HEK293 (cell line): ENCODE data around the gene ERN2.

Experiments
- BCL11A ChIP-seq: fragments of 450-650 bp; formaldehyde crosslinking; IDR thresholded peaks from 2 replicates; pipeline ENCODE4 v1.5.1; 2016; ENCODE audit warnings: low read depth, missing biosample characterization, missing genetic modification characterization
- GFI1B ChIP-seq: fragments of 450-650 bp; formaldehyde crosslinking; IDR thresholded peaks from 2 replicates; pipeline ENCODE4 v1.5.1; 2016; ENCODE audit warnings: missing biosample characterization, missing genetic modification characterization
- GLI4 ChIP-seq: fragments of 450-650 bp; formaldehyde crosslinking; IDR thresholded peaks from 2 replicates; pipeline ENCODE4 v1.5.1; 2016; ENCODE audit warnings: missing biosample characterization, missing genetic modification characterization
- HIC1 ChIP-seq: fragments of 450-650 bp; formaldehyde crosslinking; IDR thresholded peaks from 2 replicates; pipeline ENCODE4 v1.5.1; 2016; ENCODE audit warnings: missing biosample characterization, missing genetic modification characterization
- HOXA7 ChIP-seq: sonication (generic); formaldehyde crosslinking; IDR thresholded peaks from 2 replicates; pipeline ENCODE4 v1.8.1; 2022; ENCODE audit warnings: missing genetic modification reagents, borderline replicate concordance
- MEIS1 ChIP-seq: sonication (generic); formaldehyde crosslinking; IDR thresholded peaks from 2 replicates; pipeline ENCODE4 v1.8.1; 2022; ENCODE audit warnings: missing genetic modification reagents, mild to moderate bottlenecking, borderline replicate concordance
- SP2 ChIP-seq: fragments of 450-650 bp; formaldehyde crosslinking; IDR thresholded peaks from 2 replicates; pipeline ENCODE4 v1.5.1; 2016; ENCODE audit warnings: missing biosample characterization, missing genetic modification characterization
- ZNF133 ChIP-seq: fragments of 450-650 bp; formaldehyde crosslinking; IDR thresholded peaks from 2 replicates; pipeline ENCODE4 v1.5.1; 2016; ENCODE audit warnings: missing biosample characterization, missing genetic modification characterization
- ZNF146 ChIP-seq: fragments of 450-650 bp; formaldehyde crosslinking; IDR thresholded peaks from 2 replicates; pipeline ENCODE4 v1.5.1; 2016; ENCODE audit warnings: missing biosample characterization, missing genetic modification characterization
- ZNF16 ChIP-seq: fragments of 450-650 bp; formaldehyde crosslinking; IDR thresholded peaks from 2 replicates; pipeline ENCODE4 v1.5.1; 2016; ENCODE audit warnings: low read depth, missing biosample characterization, missing genetic modification characterization
- ZNF169 ChIP-seq: fragments of 450-650 bp; formaldehyde crosslinking; IDR thresholded peaks from 2 replicates; pipeline ENCODE4 v1.5.1; 2016; ENCODE audit warnings: missing biosample characterization, missing genetic modification characterization
- ZNF221 ChIP-seq: fragments of 450-650 bp; formaldehyde crosslinking; IDR thresholded peaks from 2 replicates; pipeline ENCODE4 v1.5.1; 2017; ENCODE audit warnings: missing biosample characterization, missing genetic modification characterization, borderline replicate concordance
- ZNF239 ChIP-seq: fragments of 450-650 bp; formaldehyde crosslinking; IDR thresholded peaks from 2 replicates; pipeline ENCODE4 v1.5.1; 2016; ENCODE audit warnings: missing biosample characterization, missing genetic modification characterization
- ZNF266 ChIP-seq: fragments of 450-650 bp; formaldehyde crosslinking; IDR thresholded peaks from 2 replicates; pipeline ENCODE4 v1.5.1; 2016; ENCODE audit warnings: missing biosample characterization, missing genetic modification characterization, low read depth
- ZNF274 ChIP-seq, 2 experiments: fragments of 200-500 bp in 1 of 2; fragments of 450-650 bp in 1 of 2; sonication (Bioruptor generic) in 1 of 2; formaldehyde crosslinking in 1 of 2; IDR thresholded peaks; 2 replicates each; pipeline versions ENCODE4 v1.5.1 to v1.6.1; 2014 to 2016; ENCODE audit warnings: borderline replicate concordance in 1 of 2, inconsistent platforms in 1 of 2, low read length in 1 of 2, missing biosample characterization in 1 of 2, missing genetic modification characterization in 1 of 2
- ZNF302 ChIP-seq: fragments of 450-650 bp; formaldehyde crosslinking; IDR thresholded peaks from 2 replicates; pipeline ENCODE4 v1.5.1; 2016; ENCODE audit warnings: missing biosample characterization, missing genetic modification characterization, low read depth
- ZNF350 ChIP-seq: fragments of 450-650 bp; formaldehyde crosslinking; IDR thresholded peaks from 2 replicates; pipeline ENCODE4 v1.5.0; 2017; ENCODE audit warnings: missing biosample characterization, mild to moderate bottlenecking, missing genetic modification characterization
- ZNF366 ChIP-seq: fragments of 450-650 bp; formaldehyde crosslinking; conservative IDR thresholded peaks from 2 replicates; pipeline ENCODE4 v1.5.1; 2016; ENCODE audit warnings: missing biosample characterization, missing genetic modification characterization
- ZNF37A ChIP-seq: fragments of 450-650 bp; IDR thresholded peaks from 2 replicates; pipeline ENCODE4 v1.5.1; 2018; ENCODE audit warnings: missing biosample characterization, missing genetic modification characterization
- ZNF426 ChIP-seq: fragments of 450-650 bp; formaldehyde crosslinking; IDR thresholded peaks from 2 replicates; pipeline ENCODE4 v1.5.1; 2017; ENCODE audit warnings: missing biosample characterization, missing genetic modification characterization, mild to moderate bottlenecking, inconsistent platforms, moderate library complexity
- ZNF48 ChIP-seq: fragments of 450-650 bp; formaldehyde crosslinking; IDR thresholded peaks from 2 replicates; pipeline ENCODE4 v1.5.1; 2016; ENCODE audit warnings: missing biosample characterization, missing genetic modification characterization
- ZNF514 ChIP-seq: fragments of 450-650 bp; formaldehyde crosslinking; IDR thresholded peaks from 2 replicates; pipeline ENCODE4 v1.5.1; 2016; ENCODE audit warnings: missing biosample characterization, missing genetic modification characterization
- ZNF521 ChIP-seq: fragments of 450-650 bp; formaldehyde crosslinking; IDR thresholded peaks from 2 replicates; pipeline ENCODE4 v1.5.1; 2017; ENCODE audit warnings: missing biosample characterization, mild to moderate bottlenecking, missing genetic modification characterization
- ZNF621 ChIP-seq: fragments of 450-650 bp; formaldehyde crosslinking; IDR thresholded peaks from 2 replicates; pipeline ENCODE4 v1.5.1; 2017; ENCODE audit warnings: missing biosample characterization, missing genetic modification characterization
- ZNF629 ChIP-seq: fragments of 450-650 bp; formaldehyde crosslinking; IDR thresholded peaks from 2 replicates; pipeline ENCODE4 v1.5.1; 2017; ENCODE audit warnings: missing biosample characterization, missing genetic modification characterization
- ZNF654 ChIP-seq: fragments of 450-650 bp; formaldehyde crosslinking; IDR thresholded peaks from 2 replicates; pipeline ENCODE4 v1.5.1; 2016; ENCODE audit warnings: low read depth, missing biosample characterization, missing genetic modification characterization
- ZNF677 ChIP-seq: fragments of 450-650 bp; IDR thresholded peaks from 2 replicates; pipeline ENCODE4 v1.5.0; 2018; ENCODE audit warnings: missing biosample characterization, mild to moderate bottlenecking, missing genetic modification characterization, moderate library complexity
- ZNF791 ChIP-seq: fragments of 450-650 bp; formaldehyde crosslinking; IDR thresholded peaks from 2 replicates; pipeline ENCODE4 v1.5.1; 2016; ENCODE audit warnings: missing biosample characterization, missing genetic modification characterization
- ZNF837 ChIP-seq: fragments of 450-650 bp; formaldehyde crosslinking; IDR thresholded peaks from 2 replicates; pipeline ENCODE4 v1.5.1; 2016; ENCODE audit warnings: missing biosample characterization, missing genetic modification characterization
- ZNF843 ChIP-seq: fragments of 450-650 bp; formaldehyde crosslinking; IDR thresholded peaks from 2 replicates; pipeline ENCODE4 v1.5.1; 2016; ENCODE audit warnings: missing biosample characterization, missing genetic modification characterization
- ZSCAN30 ChIP-seq: fragments of 450-650 bp; IDR thresholded peaks from 2 replicates; pipeline ENCODE4 v1.5.1; 2018; ENCODE audit warnings: missing biosample characterization, mild to moderate bottlenecking, missing genetic modification characterization, moderate library complexity
- ZSCAN5A ChIP-seq: fragments of 450-650 bp; formaldehyde crosslinking; IDR thresholded peaks from 2 replicates; pipeline ENCODE4 v1.5.1; 2016; ENCODE audit warnings: missing biosample characterization, missing genetic modification characterization
- TF ChIP-seq, protein P1 (sequence below): fragments of 450-650 bp; formaldehyde crosslinking; conservative IDR thresholded peaks from 2 replicates; pipeline ENCODE4 v1.5.1; 2016; ENCODE audit warnings: low read depth, missing biosample characterization, missing genetic modification characterization

ERN2 gene

GRCh38 chr16:23640931-23641765 lies 71.9 kb downstream of the ERN2 start, which contains the start of the genes DCTN5 and PALB2 (continued):
- TF ChIP-seq, protein P1, sequence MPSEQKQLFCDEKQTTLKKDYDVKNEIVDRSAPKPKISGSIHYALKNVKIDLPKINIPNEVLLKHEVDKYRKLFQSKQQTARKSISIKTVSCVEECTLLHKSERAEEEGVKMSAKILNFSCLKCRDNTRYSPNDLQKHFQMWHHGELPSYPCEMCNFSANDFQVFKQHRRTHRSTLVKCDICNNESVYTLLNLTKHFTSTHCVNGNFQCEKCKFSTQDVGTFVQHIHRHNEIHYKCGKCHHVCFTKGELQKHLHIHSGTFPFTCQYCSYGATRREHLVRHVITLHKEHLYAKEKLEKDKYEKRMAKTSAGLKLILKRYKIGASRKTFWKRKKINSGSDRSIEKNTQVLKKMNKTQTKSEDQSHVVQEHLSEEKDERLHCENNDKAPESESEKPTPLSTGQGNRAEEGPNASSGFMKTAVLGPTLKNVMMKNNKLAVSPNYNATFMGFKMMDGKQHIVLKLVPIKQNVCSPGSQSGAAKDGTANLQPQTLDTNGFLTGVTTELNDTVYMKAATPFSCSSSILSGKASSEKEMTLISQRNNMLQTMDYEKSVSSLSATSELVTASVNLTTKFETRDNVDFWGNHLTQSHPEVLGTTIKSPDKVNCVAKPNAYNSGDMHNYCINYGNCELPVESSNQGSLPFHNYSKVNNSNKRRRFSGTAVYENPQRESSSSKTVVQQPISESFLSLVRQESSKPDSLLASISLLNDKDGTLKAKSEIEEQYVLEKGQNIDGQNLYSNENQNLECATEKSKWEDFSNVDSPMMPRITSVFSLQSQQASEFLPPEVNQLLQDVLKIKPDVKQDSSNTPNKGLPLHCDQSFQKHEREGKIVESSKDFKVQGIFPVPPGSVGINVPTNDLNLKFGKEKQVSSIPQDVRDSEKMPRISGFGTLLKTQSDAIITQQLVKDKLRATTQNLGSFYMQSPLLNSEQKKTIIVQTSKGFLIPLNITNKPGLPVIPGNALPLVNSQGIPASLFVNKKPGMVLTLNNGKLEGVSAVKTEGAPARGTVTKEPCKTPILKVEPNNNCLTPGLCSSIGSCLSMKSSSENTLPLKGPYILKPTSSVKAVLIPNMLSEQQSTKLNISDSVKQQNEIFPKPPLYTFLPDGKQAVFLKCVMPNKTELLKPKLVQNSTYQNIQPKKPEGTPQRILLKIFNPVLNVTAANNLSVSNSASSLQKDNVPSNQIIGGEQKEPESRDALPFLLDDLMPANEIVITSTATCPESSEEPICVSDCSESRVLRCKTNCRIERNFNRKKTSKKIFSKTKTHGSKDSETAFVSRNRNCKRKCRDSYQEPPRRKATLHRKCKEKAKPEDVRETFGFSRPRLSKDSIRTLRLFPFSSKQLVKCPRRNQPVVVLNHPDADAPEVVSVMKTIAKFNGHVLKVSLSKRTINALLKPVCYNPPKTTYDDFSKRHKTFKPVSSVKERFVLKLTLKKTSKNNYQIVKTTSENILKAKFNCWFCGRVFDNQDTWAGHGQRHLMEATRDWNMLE (tag by site-specific recombination) = peak; percentile 95
- TF ChIP-seq ZNF48 (tag by site-specific recombination) = no peak
- no peak for TF ChIP-seq ZNF426 (tag by site-specific recombination)
- no peak for TF ChIP-seq ZNF274 (IDR thresholded peaks at IDR 0.05; ENCODE audit: low read length)
- no peak for TF ChIP-seq ZNF274 (tag by site-specific recombination; IDR thresholded peaks at IDR 0.05; ENCODE audit: borderline replicate concordance)
- no peak for TF ChIP-seq GLI4 (tag by site-specific recombination)
- no peak for TF ChIP-seq HOXA7 (CRISPR knock-in tag)
- TF ChIP-seq ZNF146 = no peak
- peak; percentile 81 for TF ChIP-seq ZNF629
- no peak; the same call in 1 of the 2 replicates for TF ChIP-seq GFI1B (tag by site-specific recombination)
- no peak for TF ChIP-seq ZNF37A (tag by site-specific recombination)
- no peak for TF ChIP-seq BCL11A (tag by site-specific recombination)
- TF ChIP-seq ZNF843 (tag by site-specific recombination) = 0 out of 2 replicates have a peak, but pooled peaks have one; percentile 2
- no peak for TF ChIP-seq ZNF654 (tag by site-specific recombination)
- no peak for TF ChIP-seq ZNF266
- TF ChIP-seq ZNF350 = no peak
- no peak; the same call in 1 of the 2 replicates for TF ChIP-seq ZSCAN30 (tag by site-specific recombination)
- no peak for TF ChIP-seq MEIS1 (CRISPR knock-in tag)
- TF ChIP-seq ZNF621 = no peak
- TF ChIP-seq SP2 = peak; percentile 80
- TF ChIP-seq HIC1 (tag by site-specific recombination) = no peak
- no peak for TF ChIP-seq ZNF133 (tag by site-specific recombination)
- no peak for TF ChIP-seq ZNF514
- no peak for TF ChIP-seq ZNF521 (tag by site-specific recombination)
- no peak for TF ChIP-seq ZNF677 (tag by site-specific recombination)
- TF ChIP-seq ZNF16 (tag by site-specific recombination) = no peak
- TF ChIP-seq ZNF302 = no peak
- TF ChIP-seq ZNF239 = no peak
- TF ChIP-seq ZNF791 (tag by site-specific recombination) = no peak
- no peak for TF ChIP-seq ZNF221 (tag by site-specific recombination)
- TF ChIP-seq ZSCAN5A (tag by site-specific recombination) = no peak
- TF ChIP-seq ZNF169 (tag by site-specific recombination) = no peak
- no peak for TF ChIP-seq ZNF366 (tag by site-specific recombination)
- no peak for TF ChIP-seq ZNF837 (tag by site-specific recombination)
